Tibial nerve (tissue), 3 donors: ENCODE data around the gene MARCHF5.

ENCODE experiments used
- EP300 ChIP-seq, 2 donors: sonication (generic); formaldehyde crosslinking; IDR thresholded peaks; one replicate each; pipeline ENCODE4 v1.6.1; 2017; ENCODE audit warnings: antibody characterized with exemption in 2 of 2, mild to moderate bottlenecking in 1 of 2
- POLR2A ChIP-seq, 2 donors: fragments of 450-650 bp; IDR thresholded peaks; one replicate each; pipeline ENCODE4 v1.6.1; 2017; ENCODE audit warnings: antibody characterized with exemption in 2 of 2, mild to moderate bottlenecking in 2 of 2, moderate library complexity in 2 of 2

GRCh38 chr10:92384741-92385140 is 93.8 kb downstream of the MARCHF5 start:
- TF ChIP-seq POLR2A (IDR thresholded peaks at IDR 0.05), result no peak
- TF ChIP-seq EP300 (IDR thresholded peaks at IDR 0.05), result no peak
